GM12878 (cell line): ENCODE results near the gene LCOR. TPM values are rescaled to one million over a fixed set of nuclear protein-coding genes. Genes with fewer than 3 reads are reported as not detected.

Source experiments
- ATAC-seq: fragments of 200-7000 bp; cut with Tn5 transposase; 3 replicates; pipeline ENCODE4 v1.9.1; 2020; ENCODE audit warnings: mild to moderate bottlenecking, moderate library complexity
- BruUV-seq: library from RNA; stranded (reverse); fragments of 400-500 nt; replicated peaks from 2 replicates; lab custom pipeline; 2021; lab: Mats Ljungman, UMichigan
- CTCF ChIA-PET: fragments of 300-600 bp; sonication (Branson Sonifier 250); formaldehyde crosslinking; extraction: SDS; loops from one replicate; lab custom pipeline; 2021; ENCODE audit warnings: inconsistent platforms; lab: Yijun Ruan, JAX
- POLR2A ChIA-PET: fragments of 350-600 bp; formaldehyde crosslinking; extraction: SDS; loops from one replicate; lab custom pipeline; 2021; ENCODE audit warnings: inconsistent platforms; lab: Charles Lee
- RAD21 ChIA-PET: fragments of 300-600 bp; sonication (Branson Sonifier 250); formaldehyde crosslinking; loops from one replicate; lab custom pipeline; 2023; ENCODE audit warnings: antibody characterized with exemption; ENCODE audit not compliant: unreplicated experiment; lab: Charles Lee
- SMC1A ChIA-PET: fragments of 300-600 bp; sonication (Branson Sonifier 250); formaldehyde crosslinking; loops from one replicate; lab custom pipeline; 2023; ENCODE audit not compliant: unreplicated experiment, uncharacterized antibody; lab: Charles Lee
- DNase-seq: peaks from one replicate; pipeline ENCODE4 v3.0.0-alpha.2; 2011; ENCODE audit warnings: low read depth, low spot score
- FAIRE-seq: peaks from 3 replicates; lab custom pipeline; 2011; peaks lifted over from hg19 to GRCh38; lab: Jason Lieb, UNC
- H2AFZ ChIP-seq: 2 replicates; pipeline ENCODE4 v1.6.0; 2011; ENCODE audit warnings: low read depth, low read length, control low read depth; ENCODE audit not compliant: control insufficient read depth
- H3K27ac ChIP-seq: 2 replicates; pipeline ENCODE4 v1.5.1; 2011; ENCODE audit warnings: control low read depth; ENCODE audit not compliant: control insufficient read depth, insufficient read depth
- H3K27me3 ChIP-seq, 2 experiments: replicated peaks in 1 of 2; 2 replicates each; pipeline versions ENCODE4 v1.6.0 to v1.6.1; 2011; ENCODE audit warnings: low read length in 1 of 2; ENCODE audit not compliant: control insufficient read depth in 2 of 2, insufficient read depth in 2 of 2
- H3K36me3 ChIP-seq, 2 experiments: 2 replicates each; pipeline ENCODE4 v1.5.1; 2011; ENCODE audit warnings: low read length in 1 of 2; ENCODE audit not compliant: control insufficient read depth in 2 of 2, insufficient read depth in 2 of 2
- H3K4me1 ChIP-seq: 2 replicates; pipeline ENCODE4 v1.6.1; 2011; ENCODE audit warnings: mild to moderate bottlenecking, low read length, moderate library complexity, mixed read lengths; ENCODE audit not compliant: control insufficient read depth, insufficient read depth
- H3K4me2 ChIP-seq: 2 replicates; pipeline ENCODE4 v1.6.0; 2011; ENCODE audit warnings: control low read depth; ENCODE audit not compliant: control insufficient read depth, insufficient read depth
- H3K4me3 ChIP-seq: fragments of 200-600 bp; sonication (generic); 2 replicates; pipeline ENCODE4 v1.5.1; 2016
- H3K79me2 ChIP-seq: 2 replicates; pipeline ENCODE4 v1.6.0; 2011; ENCODE audit warnings: low read length; ENCODE audit not compliant: control insufficient read depth, insufficient read depth
- H3K9ac ChIP-seq: 2 replicates; pipeline ENCODE4 v1.8.0; 2011; ENCODE audit warnings: low read length, control low read depth, mixed read lengths; ENCODE audit not compliant: control insufficient read depth, insufficient read depth
- H3K9me3 ChIP-seq: replicated peaks from 3 replicates; pipeline ENCODE4 v1.5.1; 2011; ENCODE audit warnings: mild to moderate bottlenecking, low read length; ENCODE audit not compliant: control insufficient read depth, insufficient read depth
- H4K20me1 ChIP-seq: 2 replicates; pipeline ENCODE4 v1.6.0; 2011; ENCODE audit not compliant: control insufficient read depth, insufficient read depth
- EED ChIP-seq: sonication (generic); IDR thresholded peaks from 2 replicates; pipeline ENCODE4 v1.6.1; 2016; ENCODE audit warnings: antibody characterized with exemption, low read depth
- HCFC1 ChIP-seq: fragments of 150-350 bp; IDR thresholded peaks from 2 replicates; pipeline ENCODE4 v1.6.1; 2014; ENCODE audit warnings: low read length
- IKZF1 ChIP-seq: fragments of 450-650 bp; conservative IDR thresholded peaks from 2 replicates; pipeline ENCODE4 v1.6.1; 2017; ENCODE audit warnings: antibody characterized with exemption, mild to moderate bottlenecking
- PKNOX1 ChIP-seq: fragments of 450-650 bp; IDR thresholded peaks from 2 replicates; pipeline ENCODE4 v1.6.1; 2016; ENCODE audit warnings: mild to moderate bottlenecking
- ZBTB4 ChIP-seq: fragments of 450-650 bp; formaldehyde crosslinking; IDR thresholded peaks from 2 replicates; pipeline ENCODE4 v1.4.0; 2022; ENCODE audit warnings: mild to moderate bottlenecking, moderate library complexity
- WGBS: methylation state at CpG from one replicate; pipeline ENCODE4 v1.1.6; 2016; ENCODE audit warnings: low lambda C conversion rate; ENCODE audit not compliant: insufficient replicate concordance, insufficient coverage; ENCODE audit errors: missing lambda C conversion rate; 5-methylcytosine and 5-hydroxymethylcytosine counted together
- in situ Hi-C: fragments of 300-500 bp; cut with MboI; formaldehyde crosslinking; loops from 9 replicates; pipeline ENCODE4 v1.14.3; 2018; ENCODE audit warnings: mixed read lengths
- intact Hi-C: fragments of 100-400 bp; cut with micrococcal nuclease; formaldehyde crosslinking; loops from one replicate; pipeline ENCODE4 v1.14.2; 2022; ENCODE audit not compliant: unreplicated experiment
- polyA plus RNA-seq, 11 experiments: library from polyadenylated mRNA; depleted of rRNA in 4 of 11; unstranded in 6 of 11; stranded (reverse) in 5 of 11; fragments of >200 nt; fragmentation: Nextera tagmentation in 4 of 11; fragmentation: Illumina TruSeq in 1 of 11; extraction: Ambion mirVana in 4 of 11; extraction: Trizol in 1 of 11; gene quantifications; 1 replicate in 1 of 11; 2 replicates in 10 of 11; pipeline versions ENCODE4 v1.2.1 to v1.2.3, GENCODE V29; 2011 to 2016; ENCODE audit warnings: inconsistent platforms in 2 of 11, missing spikeins in 2 of 11, low read depth in 1 of 11
- total RNA-seq, 4 experiments: library from RNA; depleted of rRNA in 3 of 4; stranded (reverse); fragments of >200 nt in 3 of 4; fragmentation: Illumina TruSeq in 1 of 4; extraction: Trizol in 1 of 4; gene quantifications; 2 replicates each; pipeline versions ENCODE4 v1.2.1 to v1.2.3, GENCODE V29; 2013 to 2021

LCOR gene
- total and polyA plus RNA-seq, 10 of the 15 experiments (the other 5 are each of a cell fraction or from before 2014, with no cell fraction given): 1.6 to 22.0 (median 13.2) TPM

GRCh38 chr10:96842896-96843723 is 11.0 kb downstream of the LCOR start:
- POLR2A ChIA-PET: interaction anchor here (1.0 kb wide), 1 partner anchor 166 kb away, joined by 3 read pairs; no protein-coding TSS in a partner anchor
- SMC1A ChIA-PET: interaction anchor here (0.6 kb wide), 1 partner anchor 204 kb away, joined by 4 read pairs; no protein-coding TSS in a partner anchor
- Histone ChIP-seq H3K79me2 (peaks cover 91% of the 10 kb centered on the region), H3K27me3 (no peaks in the 10 kb centered on the region), H3K36me3 (no peaks in the 10 kb centered on the region; a peak in 1 of 4 replicates), H3K9me3 (no peaks in the 10 kb centered on the region; the same call in 2 of the 3 replicates), H3K27ac (no peak overlapping the region), H3K9ac (no peak overlapping the region), H3K4me3 (no peak overlapping the region), H3K4me1 (peaks cover 4% of the 10 kb centered on the region; the same call in 1 of the 2 replicates), H3K4me2 (no peak overlapping the region), H2AFZ (no peak overlapping the region), H4K20me1 (0 out of 2 replicates have a peak, but pooled peaks cover 2% of the 10 kb centered on the region)
- RAD21 ChIA-PET: no interaction called here
- no peak for ATAC-seq
- intact Hi-C loops: no loop called here
- in situ Hi-C loops: no loop called here
- WGBS: 91% methylated on average over 8 of the region's 8 CpGs
- no peak for DNase-seq
- no peak for FAIRE-seq
- no TSS peak for BruUV-seq
- CTCF ChIA-PET: interaction anchor here (0.7 to 1.6 kb wide), 4 partner anchors 10 to 135 kb away, joined by 3 to 4 read pairs (median 3); no protein-coding TSS in a partner anchor
- no peak for TF ChIP-seq HCFC1
- TF ChIP-seq IKZF1: no peak
- no peak for TF ChIP-seq EED
- TF ChIP-seq PKNOX1: no peak
- no peak for TF ChIP-seq ZBTB4 (CRISPR knock-in tag)
